Measurements from ENCODE around the gene SLC35A5.

DNA sequence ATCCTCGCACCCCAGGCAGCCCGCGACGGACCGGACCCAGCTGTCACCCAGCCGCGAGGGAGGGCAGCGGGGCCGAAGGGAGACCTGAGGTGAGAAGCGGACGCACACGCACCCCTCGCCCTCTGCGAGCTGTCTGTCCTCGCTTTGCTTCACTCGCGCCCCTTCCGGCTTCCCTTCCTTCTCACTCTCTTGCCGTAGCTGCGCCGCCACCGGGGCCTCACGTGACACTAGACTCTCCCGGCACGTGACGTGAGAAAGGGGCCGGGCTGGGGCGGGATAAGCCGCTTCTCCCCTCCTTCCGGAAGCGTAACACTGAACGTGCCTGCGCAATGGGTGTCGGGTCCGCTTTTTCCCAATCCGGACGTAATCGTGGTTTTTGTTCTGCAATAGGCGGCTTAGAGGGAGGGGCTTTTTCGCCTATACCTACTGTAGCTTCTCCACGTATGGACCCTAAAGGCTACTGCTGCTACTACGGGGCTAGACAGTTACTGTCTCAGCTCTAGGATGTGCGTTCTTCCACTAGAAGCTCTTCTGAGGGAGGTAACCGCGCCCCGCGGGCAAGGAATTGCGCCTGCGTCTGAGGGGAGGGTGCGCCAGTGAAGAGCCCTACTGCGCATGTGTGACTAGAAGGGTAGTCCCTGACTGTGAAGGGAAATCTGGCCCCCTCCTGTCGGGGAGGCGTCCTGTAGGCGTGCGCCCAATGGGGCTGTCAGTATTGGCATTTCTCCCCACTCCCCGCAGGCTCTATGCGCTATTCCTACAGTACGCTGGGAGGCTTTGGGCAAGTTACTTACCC lies at the start of gene SLC35A5, which contains the start of gene ATG3:
- TF ChIP-seq POLR2AphosphoS5 (IDR thresholded peaks at IDR 0.05) = peak; percentile 97 to 98 (median 98)
- TF ChIP-seq, protein P1, sequence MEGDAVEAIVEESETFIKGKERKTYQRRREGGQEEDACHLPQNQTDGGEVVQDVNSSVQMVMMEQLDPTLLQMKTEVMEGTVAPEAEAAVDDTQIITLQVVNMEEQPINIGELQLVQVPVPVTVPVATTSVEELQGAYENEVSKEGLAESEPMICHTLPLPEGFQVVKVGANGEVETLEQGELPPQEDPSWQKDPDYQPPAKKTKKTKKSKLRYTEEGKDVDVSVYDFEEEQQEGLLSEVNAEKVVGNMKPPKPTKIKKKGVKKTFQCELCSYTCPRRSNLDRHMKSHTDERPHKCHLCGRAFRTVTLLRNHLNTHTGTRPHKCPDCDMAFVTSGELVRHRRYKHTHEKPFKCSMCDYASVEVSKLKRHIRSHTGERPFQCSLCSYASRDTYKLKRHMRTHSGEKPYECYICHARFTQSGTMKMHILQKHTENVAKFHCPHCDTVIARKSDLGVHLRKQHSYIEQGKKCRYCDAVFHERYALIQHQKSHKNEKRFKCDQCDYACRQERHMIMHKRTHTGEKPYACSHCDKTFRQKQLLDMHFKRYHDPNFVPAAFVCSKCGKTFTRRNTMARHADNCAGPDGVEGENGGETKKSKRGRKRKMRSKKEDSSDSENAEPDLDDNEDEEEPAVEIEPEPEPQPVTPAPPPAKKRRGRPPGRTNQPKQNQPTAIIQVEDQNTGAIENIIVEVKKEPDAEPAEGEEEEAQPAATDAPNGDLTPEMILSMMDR (IDR thresholded peaks at IDR 0.05 in 8 of 11, conservative IDR thresholded peaks at IDR 0.05 in 3 of 11) = peak in 5 of 11 experiments; percentile 9 to 49 (median 22)
